ENCODE data around the gene C17orf100.

DNA sequence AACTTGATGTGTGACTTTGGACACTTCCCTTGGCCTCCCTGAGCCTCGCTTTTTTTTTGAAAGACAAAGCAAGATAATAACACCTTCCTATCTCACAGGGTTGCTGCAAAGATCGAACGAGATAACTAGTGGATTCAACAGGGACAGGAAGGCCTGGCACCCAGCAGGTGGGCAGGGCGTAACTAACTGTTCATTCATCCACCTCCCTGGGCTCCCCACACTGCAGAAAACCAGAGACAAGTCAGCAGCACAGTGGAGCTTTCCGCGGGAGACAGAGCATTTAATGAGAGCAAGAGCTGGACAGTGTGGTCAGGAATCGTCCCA lies 32.9 kb downstream of the C17orf100 start:
- TF ChIP-seq NFE2 (CRISPR knock-in tag; IDR thresholded peaks at IDR 0.05) (no peak), ZNF720 (CRISPR knock-in tag; IDR thresholded peaks at IDR 0.05) (no peak), RFX5 (IDR thresholded peaks at IDR 0.05; ENCODE audit: low read depth, low read length) (no peak), NR2F6 (IDR thresholded peaks at IDR 0.05) (no peak), NR2F6 (CRISPR knock-in tag; IDR thresholded peaks at IDR 0.05) (no peak)
